Skeletal muscle tissue (tissue), 4 donors: ENCODE results near the gene SEC24D. TPM values are rescaled to one million over a fixed set of nuclear protein-coding genes. Genes with fewer than 3 reads are reported as not detected.
"Not testable (repeated sequence)": the region's sequence is repeated elsewhere in the genome, so short reads cannot be mapped to it uniquely, and the experiment has no call there.

ENCODE experiments used
- H3K27ac ChIP-seq: one replicate; pipeline ENCODE4 v1.7.0; 2013; ENCODE audit warnings: mild to moderate bottlenecking, low read depth, low read length, inconsistent platforms
- H3K27me3 ChIP-seq, 3 donors: one replicate each; pipeline ENCODE4 v1.7.0; 2013; ENCODE audit warnings: low read length in 3 of 3; ENCODE audit not compliant: control insufficient read depth in 3 of 3, insufficient read depth in 3 of 3
- H3K36me3 ChIP-seq, 3 donors: one replicate each; pipeline ENCODE4 v1.7.0; 2013; ENCODE audit warnings: low read length in 3 of 3; ENCODE audit not compliant: control insufficient read depth in 3 of 3, insufficient read depth in 3 of 3
- H3K4me1 ChIP-seq, 3 donors: one replicate each; pipeline ENCODE4 v1.7.0; 2013; ENCODE audit warnings: low read length in 3 of 3, mild to moderate bottlenecking in 3 of 3; ENCODE audit not compliant: control insufficient read depth in 3 of 3, insufficient read depth in 3 of 3
- H3K4me3 ChIP-seq, 3 donors: one replicate each; pipeline ENCODE4 v1.7.0; 2013; ENCODE audit warnings: low read length in 3 of 3
- H3K9ac ChIP-seq, 3 donors: one replicate each; pipeline ENCODE4 v1.7.0; 2013; ENCODE audit warnings: low read length in 3 of 3, mild to moderate bottlenecking in 3 of 3, moderate library complexity in 2 of 3, low read depth in 1 of 3
- H3K9me3 ChIP-seq, 3 donors: one replicate each; pipeline ENCODE4 v1.7.0; 2013; ENCODE audit warnings: low read length in 3 of 3; ENCODE audit not compliant: control insufficient read depth in 3 of 3
- total RNA-seq: library from RNA; depleted of rRNA; stranded (reverse); fragments of >200 nt; gene quantifications from one replicate; pipeline ENCODE4 v1.2.3, GENCODE V29; 2014
- donor health status: Osteomylitis.

SEC24D gene
- total RNA-seq, result 48.5 TPM

- peak within 1 kb of the TSS; percentile 86 to 96 (median 90) for H3K9ac ChIP-seq
- H3K4me3 ChIP-seq, result peak within 1 kb of the TSS; percentile 68 to 90 (median 85)
- peaks cover 4 to 11% (median 9%) of the 10 kb centered on the region in 3 donors for H3K4me1 ChIP-seq
- peaks cover 0 to 18% (median 8%) of the 10 kb centered on the region in 3 donors for H3K36me3 ChIP-seq
- H3K27ac ChIP-seq, result peak within 1 kb of the TSS; percentile 89
- H3K27me3 ChIP-seq, result no peaks in the 10 kb centered on the region
- no peaks in the 10 kb centered on the region for H3K9me3 ChIP-seq
Observed at GRCh38 chr4:118835571-118836300, at the start of gene SEC24D. Gene SEC24D (minus strand): TSS chr4:118836126. CDS start chr4:118833696, 2,430 bp downstream.

GRCh38 chr4:118884716-118885115, 48.8 kb upstream of the SEC24D start:
- Histone ChIP-seq H3K9ac (no peak overlapping the region), H3K4me1 (peaks cover 0 to 2% (median 0%) of the 10 kb centered on the region in 3 donors), H3K36me3 (no peaks in the 10 kb centered on the region), H3K9me3 (no peaks in the 10 kb centered on the region), H3K27ac (no peak overlapping the region), H3K27me3 (no peaks in the 10 kb centered on the region), H3K4me3 (no peak overlapping the region)

GRCh38 chr4:118883861-118884260, 47.9 kb upstream of the SEC24D start:
- no peaks in the 10 kb centered on the region for H3K27me3 ChIP-seq
- no peaks in the 10 kb centered on the region for H3K36me3 ChIP-seq
- no peak overlapping the region for H3K27ac ChIP-seq
- H3K9ac ChIP-seq, result no peak overlapping the region
- no peaks in the 10 kb centered on the region for H3K9me3 ChIP-seq
- H3K4me3 ChIP-seq, result no peak overlapping the region
- peaks cover 0 to 2% (median 0%) of the 10 kb centered on the region in 3 donors for H3K4me1 ChIP-seq

- H3K4me3 ChIP-seq, result no peak overlapping the region
- H3K27me3 ChIP-seq, result no peaks in the 10 kb centered on the region
- no peaks in the 10 kb centered on the region for H3K4me1 ChIP-seq
- H3K27ac ChIP-seq, result no peak overlapping the region
- no peak overlapping the region for H3K9ac ChIP-seq
- H3K9me3 ChIP-seq, result no peaks in the 10 kb centered on the region
- no peaks in the 10 kb centered on the region for H3K36me3 ChIP-seq
Observed at GRCh38 chr4:118881512-118882146, 45.7 kb upstream of the SEC24D start.

- Histone ChIP-seq H3K36me3 (no peaks in the 10 kb centered on the region), H3K27ac (no peak overlapping the region), H3K9me3 (no peaks in the 10 kb centered on the region), H3K27me3 (no peaks in the 10 kb centered on the region), H3K4me1 (no peaks in the 10 kb centered on the region), H3K9ac (no peak overlapping the region), H3K4me3 (no peak overlapping the region)
Observed at GRCh38 chr4:118879409-118879808, 43.5 kb upstream of the SEC24D start.

GRCh38 chr4:118878507-118878906, 42.6 kb upstream of the SEC24D start:
- H3K36me3 ChIP-seq, H3K4me3 ChIP-seq, H3K27ac ChIP-seq, H3K4me1 ChIP-seq, H3K9ac ChIP-seq, H3K27me3 ChIP-seq, H3K9me3 ChIP-seq: not testable (repeated sequence)

- Histone ChIP-seq H3K36me3 (no peaks in the 10 kb centered on the region), H3K4me1 (no peaks in the 10 kb centered on the region), H3K27ac (no peak overlapping the region), H3K9ac (no peak overlapping the region), H3K27me3 (no peaks in the 10 kb centered on the region), H3K9me3 (no peaks in the 10 kb centered on the region), H3K4me3 (no peak overlapping the region)
Observed at GRCh38 chr4:118877797-118878196, 41.9 kb upstream of the SEC24D start.

- Histone ChIP-seq H3K27ac (no peak overlapping the region), H3K9me3 (no peaks in the 10 kb centered on the region), H3K4me3 (no peak overlapping the region), H3K9ac (no peak overlapping the region), H3K27me3 (no peaks in the 10 kb centered on the region), H3K4me1 (peaks cover 0 to 3% (median 0%) of the 10 kb centered on the region in 3 donors), H3K36me3 (no peaks in the 10 kb centered on the region)
Observed at GRCh38 chr4:118872181-118872580, 36.3 kb upstream of the SEC24D start.

GRCh38 chr4:118869808-118870342, 33.9 kb upstream of the SEC24D start:
- Histone ChIP-seq H3K4me1 (peaks cover 0 to 3% (median 0%) of the 10 kb centered on the region in 3 donors), H3K27me3 (no peaks in the 10 kb centered on the region), H3K9me3 (no peaks in the 10 kb centered on the region), H3K36me3 (no peaks in the 10 kb centered on the region), H3K27ac (peak overlapping the region; percentile 27), H3K9ac (no peak overlapping the region), H3K4me3 (no peak overlapping the region)
